NCI-H2081 treated with DMSO at 0.1 percent for 48 hours (cell line): ENCODE results near the gene DCAKD.

Source experiments
- DNase-seq: peaks from one replicate; lab custom pipeline; 2025; lab: John Stamatoyannopoulos, UW

Gene DCAKD

GRCh38 chr17:44999433-44999832 is 52.0 kb downstream of the DCAKD start:
- no peak for DNase-seq

GRCh38 chr17:44998646-44999045 is 52.8 kb downstream of the DCAKD start:
- no peak for DNase-seq

- DNase-seq: no peak
These were observed 53.5 kb downstream of the DCAKD start for GRCh38 chr17:44997733-44998520.

DNA sequence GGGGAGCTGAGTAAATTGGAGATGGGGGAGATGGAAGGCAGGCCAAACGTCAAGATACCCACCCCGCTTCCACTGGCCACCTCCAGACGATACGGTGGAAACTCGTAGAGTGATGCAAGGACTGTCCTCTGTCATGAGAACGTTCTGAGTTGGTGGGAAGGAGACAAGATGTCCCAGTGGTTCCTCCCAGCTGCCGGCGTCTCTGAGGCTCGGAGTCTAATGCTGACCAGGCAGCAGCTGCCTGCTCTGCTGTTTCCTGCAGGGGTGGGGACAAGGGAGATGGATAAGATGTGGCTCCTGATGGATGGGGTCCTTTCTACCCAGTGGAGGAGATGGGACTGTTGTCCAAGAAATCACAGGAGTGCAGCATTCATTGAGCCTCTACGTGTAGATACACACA is 55.1 kb downstream of the DCAKD start:
- no peak for DNase-seq

GRCh38 chr17:44995436-44996001 is 55.9 kb downstream of the DCAKD start:
- no peak for DNase-seq

GRCh38 chr17:44992242-44992939 is 59.0 kb downstream of the DCAKD start:
- DNase-seq: no peak

DNA sequence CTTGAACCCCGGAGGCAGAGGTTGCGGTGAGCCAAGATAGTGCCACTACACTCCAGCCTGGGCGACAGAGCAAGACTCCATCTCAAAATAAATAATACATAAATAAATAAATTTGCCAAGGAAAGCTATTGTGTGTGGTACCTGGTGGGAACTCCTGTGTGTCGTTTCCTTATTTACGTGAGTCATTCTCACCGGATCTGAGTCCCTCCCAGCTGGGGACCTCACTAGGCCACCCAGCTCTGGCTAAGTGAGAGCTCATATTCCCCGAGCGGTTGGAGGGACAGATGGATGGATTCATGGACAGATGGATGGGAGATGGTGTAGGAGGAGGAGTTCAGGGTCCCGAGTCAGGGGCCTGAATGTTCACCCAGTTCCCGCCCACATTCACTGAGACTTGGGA is 60.4 kb downstream of the DCAKD start:
- DNase-seq: no peak

DNA sequence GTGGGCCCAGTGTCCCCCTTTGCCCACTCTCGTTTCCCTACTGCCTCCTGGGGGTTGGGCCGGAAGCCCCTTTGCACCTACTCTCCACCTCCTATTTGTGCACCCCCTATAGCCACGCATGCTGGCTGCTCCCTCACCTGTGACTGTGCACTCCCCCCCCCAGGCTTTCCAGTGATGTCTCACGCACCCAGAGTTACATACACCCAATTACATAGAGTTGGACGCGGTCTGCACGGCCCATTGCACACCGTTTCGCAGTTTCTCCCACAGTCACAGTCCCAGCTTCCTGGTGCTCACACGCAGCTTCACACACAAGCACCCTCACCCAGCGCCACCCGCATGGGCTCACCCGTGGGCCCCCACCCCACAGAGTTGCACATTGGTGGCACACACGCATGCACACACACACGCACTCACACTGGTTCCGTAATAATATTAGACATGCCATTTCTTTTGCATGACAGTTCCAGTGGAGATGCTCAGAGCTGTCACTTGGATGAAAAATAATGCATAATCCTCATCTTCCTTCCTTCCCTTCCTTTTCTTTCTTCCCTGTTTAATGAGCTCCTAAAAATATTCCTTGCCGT is 61.8 kb downstream of the DCAKD start:
- no peak for DNase-seq

DNA sequence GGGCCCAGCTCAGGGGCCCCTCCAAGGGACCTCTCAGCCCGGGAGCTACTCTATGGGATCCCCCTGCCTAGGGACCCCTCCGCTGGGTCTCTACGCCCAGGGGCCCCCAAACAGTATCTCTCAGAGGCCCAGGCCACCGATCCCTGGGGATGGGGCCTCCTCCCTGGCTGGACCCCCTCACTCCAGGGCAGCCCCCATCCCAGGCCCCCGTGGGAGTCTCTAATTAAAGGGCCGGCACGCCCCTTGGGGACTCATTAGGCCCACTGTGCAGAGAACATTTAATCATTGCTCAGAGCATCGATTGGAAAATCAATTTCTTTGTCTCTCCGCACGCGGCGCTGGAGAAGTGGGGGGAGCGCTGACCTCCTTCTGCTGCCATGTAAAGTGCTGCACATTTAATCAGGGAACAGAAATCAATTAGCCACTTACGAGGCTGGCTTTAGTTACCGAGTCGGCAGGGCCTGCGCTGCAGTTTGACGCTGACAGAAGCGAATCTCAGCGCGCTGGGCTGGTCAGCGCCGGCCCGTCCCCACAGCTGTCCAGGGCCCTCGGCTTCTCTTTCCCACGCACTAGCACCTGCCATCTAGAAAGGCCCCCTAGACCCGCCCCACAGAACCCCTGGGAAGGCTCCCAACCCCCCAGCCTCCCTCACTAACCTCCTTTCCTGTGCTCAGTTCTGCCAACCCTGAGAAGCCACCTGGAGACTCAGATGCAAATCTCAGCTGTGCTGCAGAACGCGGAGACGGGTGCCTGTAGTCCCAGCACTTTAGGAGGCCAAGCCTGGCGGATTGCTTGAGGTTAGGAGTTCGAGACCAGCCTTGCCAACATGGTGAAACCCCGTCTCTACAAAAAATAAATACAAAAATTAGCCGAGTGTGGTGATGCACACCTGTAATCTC is 63.1 kb downstream of the DCAKD start:
- no peak for DNase-seq

- DNase-seq: no peak
These were observed 67.9 kb downstream of the DCAKD start for GRCh38 chr17:44983563-44983962.

- DNase-seq: no peak
These were observed 69.2 kb downstream of the DCAKD start for GRCh38 chr17:44982113-44982702.

GRCh38 chr17:44981221-44981968 is 70.0 kb downstream of the DCAKD start:
- DNase-seq: no peak

- DNase-seq: no peak
These were observed 71.9 kb downstream of the DCAKD start for GRCh38 chr17:44979426-44979995.

DNA sequence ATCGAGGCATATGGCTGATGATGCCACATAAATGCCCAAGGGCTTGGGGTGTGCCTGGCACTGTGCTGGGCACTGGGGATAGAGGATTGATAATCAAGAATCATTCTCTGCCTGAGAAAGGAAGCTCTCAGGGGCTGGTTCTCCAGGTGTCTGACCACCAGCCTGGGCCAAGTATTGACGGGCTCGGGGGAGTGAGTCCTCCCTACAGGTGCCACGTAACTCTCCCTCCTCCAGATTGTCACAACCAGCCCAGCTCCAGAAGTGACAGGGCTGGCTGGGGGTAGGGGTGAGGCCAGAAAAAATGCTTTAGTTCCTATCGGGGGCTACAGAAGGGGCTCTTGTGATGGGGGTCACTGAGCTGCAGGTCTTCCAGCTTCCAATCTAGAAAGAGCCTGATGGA is 72.6 kb downstream of the DCAKD start:
- DNase-seq: no peak

GRCh38 chr17:44977814-44978550 is 73.5 kb downstream of the DCAKD start:
- DNase-seq: no peak

DNA sequence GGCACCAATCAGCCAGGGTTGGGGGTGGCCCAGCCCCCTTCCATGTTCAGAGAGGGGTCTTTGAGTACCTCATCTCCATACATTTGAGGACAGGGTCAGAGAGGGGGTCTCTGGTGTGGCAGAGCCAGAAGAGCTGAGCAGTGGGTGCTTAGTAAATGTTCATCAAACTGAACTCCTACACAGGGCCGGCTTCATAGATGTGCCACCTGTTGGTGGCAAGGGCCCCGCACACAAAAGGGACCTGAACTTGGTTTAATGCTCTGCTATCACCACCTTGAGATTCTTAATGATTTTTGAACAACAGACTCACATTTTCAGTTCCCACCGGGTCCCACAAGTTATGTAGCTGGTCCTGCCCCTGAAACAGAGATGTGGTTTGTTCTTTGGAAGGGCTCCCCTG is 74.4 kb downstream of the DCAKD start:
- DNase-seq: no peak

GRCh38 chr17:44976206-44976605 is 75.2 kb downstream of the DCAKD start:
- no peak for DNase-seq
